GM12875 (cell line): ENCODE measurements around the gene BCAS3.

Experiments used
- H3K4me3 ChIP-seq: one replicate; pipeline ENCODE4 v1.5.1; 2011; ENCODE audit warnings: low read depth, low read length, control low read depth
- CTCF ChIP-seq: IDR thresholded peaks from 2 replicates; pipeline ENCODE4 v1.5.1; 2011; ENCODE audit warnings: low read depth, mild to moderate bottlenecking, control low read depth, inconsistent platforms, low read length, moderate library complexity, borderline replicate concordance; ENCODE audit not compliant: insufficient read depth

Gene BCAS3

GRCh38 chr17:61209106-61209439 is 531.4 kb downstream of the BCAS3 start:
- H3K4me3 ChIP-seq, result no peak overlapping the region

GRCh38 chr17:61209525-61209924 is 531.9 kb downstream of the BCAS3 start:
- no peak for TF ChIP-seq CTCF
- H3K4me3 ChIP-seq, result no peak overlapping the region

More at GRCh38 chr17:61209106-61209439, 531.4 kb downstream of the BCAS3 start:
- TF ChIP-seq CTCF, result no peak

- H3K4me3 ChIP-seq, result no peak overlapping the region
- no peak for TF ChIP-seq CTCF
These were observed 533.6 kb downstream of the BCAS3 start for GRCh38 chr17:61211236-61211635.

GRCh38 chr17:61212655-61213054 is 535.0 kb downstream of the BCAS3 start:
- no peak for TF ChIP-seq CTCF
- H3K4me3 ChIP-seq, result no peak overlapping the region

- TF ChIP-seq CTCF, result no peak
- H3K4me3 ChIP-seq, result no peak overlapping the region
These were observed 537.1 kb downstream of the BCAS3 start for GRCh38 chr17:61214753-61215152.

GRCh38 chr17:61216066-61216465 is 538.4 kb downstream of the BCAS3 start:
- H3K4me3 ChIP-seq, result no peak overlapping the region
- no peak for TF ChIP-seq CTCF

GRCh38 chr17:61217878-61218437 is 540.3 kb downstream of the BCAS3 start:
- H3K4me3 ChIP-seq, result no peak overlapping the region
- no peak for TF ChIP-seq CTCF
